ENCODE results near the gene PACS1.
"Not testable (repeated sequence)": the region's sequence is repeated elsewhere in the genome, so short reads cannot be mapped to it uniquely, and the experiment has no call there.

PACS1 gene

GRCh38 chr11:66092125-66092524, 22.1 kb downstream of the PACS1 start:
- H3K27ac Mint-ChIP-seq; H3K27me3 Mint-ChIP-seq; H3K4me1 Mint-ChIP-seq (ENCODE audit: low read depth); H3K4me3 Mint-ChIP-seq; intact Hi-C loops (cut with micrococcal nuclease); H3K9me3 Mint-ChIP-seq: not testable (repeated sequence)
- peaks cover 10% of the 10 kb centered on the region for H3K36me3 Mint-ChIP-seq (ENCODE audit: low read depth)

GRCh38 chr11:66099746-66100145, 29.7 kb downstream of the PACS1 start:
- intact Hi-C loops (cut with micrococcal nuclease); H3K27me3 Mint-ChIP-seq; H3K4me3 Mint-ChIP-seq; H3K36me3 Mint-ChIP-seq (ENCODE audit: low read depth); H3K9me3 Mint-ChIP-seq: not testable (repeated sequence)
- Mint-ChIP-seq H3K27ac (peak overlapping the region; percentile 74), H3K4me1 (ENCODE audit: low read depth) (peaks cover 36% of the 10 kb centered on the region)

- intact Hi-C loops (cut with micrococcal nuclease), result no loop called here
- Mint-ChIP-seq H3K36me3 (ENCODE audit: low read depth) (no peaks in the 10 kb centered on the region), H3K4me1 (ENCODE audit: low read depth) (peaks cover 36% of the 10 kb centered on the region), H3K4me3 (peak overlapping the region; percentile 59), H3K27ac (peak overlapping the region; percentile 74), H3K27me3 (no peaks in the 10 kb centered on the region), H3K9me3 (no peaks in the 10 kb centered on the region)
Measured at GRCh38 chr11:66100272-66101065, 30.4 kb downstream of the PACS1 start.

GRCh38 chr11:66101066-66101464, 31.0 kb downstream of the PACS1 start:
- Mint-ChIP-seq H3K9me3 (no peaks in the 10 kb centered on the region), H3K27ac (peak overlapping the region; percentile 74), H3K27me3 (no peaks in the 10 kb centered on the region), H3K36me3 (ENCODE audit: low read depth) (no peaks in the 10 kb centered on the region), H3K4me1 (ENCODE audit: low read depth) (peaks cover 36% of the 10 kb centered on the region), H3K4me3 (no peak overlapping the region)
- intact Hi-C loops (cut with micrococcal nuclease), result no loop called here

- Mint-ChIP-seq H3K27ac (no peak overlapping the region), H3K36me3 (ENCODE audit: low read depth) (peaks cover 2% of the 10 kb centered on the region), H3K4me1 (ENCODE audit: low read depth) (peaks cover 47% of the 10 kb centered on the region), H3K27me3 (no peaks in the 10 kb centered on the region), H3K4me3 (no peak overlapping the region), H3K9me3 (no peaks in the 10 kb centered on the region)
- intact Hi-C loops (cut with micrococcal nuclease), result no loop called here
Measured at GRCh38 chr11:66104057-66104638, 34.1 kb downstream of the PACS1 start.

GRCh38 chr11:66106786-66107599, 36.9 kb downstream of the PACS1 start:
- peaks cover 8% of the 10 kb centered on the region for H3K36me3 Mint-ChIP-seq (ENCODE audit: low read depth)
- H3K27ac Mint-ChIP-seq, result peak overlapping the region; percentile 11
- no peaks in the 10 kb centered on the region for H3K9me3 Mint-ChIP-seq
- H3K4me3 Mint-ChIP-seq, result no peak overlapping the region
- no peaks in the 10 kb centered on the region for H3K27me3 Mint-ChIP-seq
- intact Hi-C loops (cut with micrococcal nuclease), result no loop called here
- peaks cover 37% of the 10 kb centered on the region for H3K4me1 Mint-ChIP-seq (ENCODE audit: low read depth)

GRCh38 chr11:66107600-66108510, 37.8 kb downstream of the PACS1 start:
- Mint-ChIP-seq H3K27me3 (no peaks in the 10 kb centered on the region), H3K9me3 (no peaks in the 10 kb centered on the region)

GRCh38 chr11:66109294-66109693, 39.2 kb downstream of the PACS1 start:
- Mint-ChIP-seq H3K27me3 (no peaks in the 10 kb centered on the region), H3K4me3 (no peak overlapping the region), H3K4me1 (ENCODE audit: low read depth) (peaks cover 58% of the 10 kb centered on the region), H3K9me3 (no peaks in the 10 kb centered on the region), H3K36me3 (ENCODE audit: low read depth) (peaks cover 8% of the 10 kb centered on the region), H3K27ac (peak overlapping the region; percentile 0)
- intact Hi-C loops (cut with micrococcal nuclease), result no loop called here

More at GRCh38 chr11:66107600-66108510, 37.8 kb downstream of the PACS1 start:
- intact Hi-C loops (cut with micrococcal nuclease), result no loop called here
- H3K4me1 Mint-ChIP-seq (ENCODE audit: low read depth), result peaks cover 46% of the 10 kb centered on the region
- peaks cover 8% of the 10 kb centered on the region for H3K36me3 Mint-ChIP-seq (ENCODE audit: low read depth)
- no peak overlapping the region for H3K4me3 Mint-ChIP-seq
- peak overlapping the region; percentile 11 for H3K27ac Mint-ChIP-seq

GRCh38 chr11:66111158-66111557, 41.1 kb downstream of the PACS1 start:
- peaks cover 8% of the 10 kb centered on the region for H3K36me3 Mint-ChIP-seq (ENCODE audit: low read depth)
- no peaks in the 10 kb centered on the region for H3K27me3 Mint-ChIP-seq
- intact Hi-C loops (cut with micrococcal nuclease), result no loop called here
- peak overlapping the region; percentile 79 for H3K27ac Mint-ChIP-seq
- no peaks in the 10 kb centered on the region for H3K9me3 Mint-ChIP-seq
- H3K4me1 Mint-ChIP-seq (ENCODE audit: low read depth), result peaks cover 70% of the 10 kb centered on the region
- no peak overlapping the region for H3K4me3 Mint-ChIP-seq

GRCh38 chr11:66112041-66112491, 42.0 kb downstream of the PACS1 start:
- H3K27me3 Mint-ChIP-seq, result no peaks in the 10 kb centered on the region
- intact Hi-C loops (cut with micrococcal nuclease), result loop anchor here (2.0 kb wide), 1 partner anchor 15 kb away; no protein-coding TSS in a partner anchor
- H3K4me3 Mint-ChIP-seq, result peak overlapping the region; percentile 45
- no peaks in the 10 kb centered on the region for H3K9me3 Mint-ChIP-seq
- peak overlapping the region; percentile 79 for H3K27ac Mint-ChIP-seq
- peaks cover 8% of the 10 kb centered on the region for H3K36me3 Mint-ChIP-seq (ENCODE audit: low read depth)
- H3K4me1 Mint-ChIP-seq (ENCODE audit: low read depth), result peaks cover 71% of the 10 kb centered on the region

GRCh38 chr11:66112601-66113499, 42.8 kb downstream of the PACS1 start:
- peak overlapping the region; percentile 55 for H3K4me3 Mint-ChIP-seq
- H3K36me3 Mint-ChIP-seq (ENCODE audit: low read depth), result peaks cover 8% of the 10 kb centered on the region
- H3K27ac Mint-ChIP-seq, result peak overlapping the region; percentile 79
- intact Hi-C loops (cut with micrococcal nuclease), result loop anchor here (2.0 kb wide), 1 partner anchor 14 kb away; no protein-coding TSS in a partner anchor
- peaks cover 66% of the 10 kb centered on the region for H3K4me1 Mint-ChIP-seq (ENCODE audit: low read depth)
- no peaks in the 10 kb centered on the region for H3K27me3 Mint-ChIP-seq
- no peaks in the 10 kb centered on the region for H3K9me3 Mint-ChIP-seq

- intact Hi-C loops (cut with micrococcal nuclease); H3K36me3 Mint-ChIP-seq (ENCODE audit: low read depth); H3K27me3 Mint-ChIP-seq; H3K27ac Mint-ChIP-seq; H3K4me3 Mint-ChIP-seq; H3K9me3 Mint-ChIP-seq: not testable (repeated sequence)
- H3K4me1 Mint-ChIP-seq (ENCODE audit: low read depth), result peaks cover 51% of the 10 kb centered on the region
Measured at GRCh38 chr11:66114957-66115356, 44.9 kb downstream of the PACS1 start.
